Dendritic cell treated with granulocyte-macrophage colony-stimulating factor and Interleukin-4, amounts not matched to agents 40 ng/mL and 50 ng/mL, for 4 days (primary cell): ENCODE measurements around the gene OSBPL3.

Source experiments
- H3K27ac Mint-ChIP-seq: one replicate; pipeline ENCODE4 v1.8.0; 2022; ENCODE audit warnings: mild to moderate bottlenecking, mixed read lengths
- H3K27me3 Mint-ChIP-seq: one replicate; pipeline ENCODE4 v1.8.0; 2022; ENCODE audit warnings: mild to moderate bottlenecking, mixed read lengths
- H3K36me3 Mint-ChIP-seq: one replicate; pipeline ENCODE4 v1.8.0; 2022; ENCODE audit warnings: low read depth, mixed read lengths
- H3K4me1 Mint-ChIP-seq: one replicate; pipeline ENCODE4 v1.8.0; 2022; ENCODE audit warnings: low read depth, mixed read lengths
- H3K4me3 Mint-ChIP-seq: one replicate; pipeline ENCODE4 v1.8.0; 2022; ENCODE audit warnings: mild to moderate bottlenecking, moderate library complexity, mixed read lengths
- H3K9me3 Mint-ChIP-seq: one replicate; pipeline ENCODE4 v1.8.0; 2022; ENCODE audit warnings: mixed read lengths
- intact Hi-C: fragments of 100-400 bp; cut with micrococcal nuclease; formaldehyde crosslinking; loops from one replicate; pipeline ENCODE4 v1.15.0; 2022

OSBPL3 gene

GRCh38 chr7:24932389-24932788 lies 47.6 kb downstream of the OSBPL3 start:
- Mint-ChIP-seq H3K4me1 (peaks cover 37% of the 10 kb centered on the region), H3K27me3 (no peaks in the 10 kb centered on the region), H3K4me3 (no peak overlapping the region), H3K27ac (peak overlapping the region; percentile 28), H3K9me3 (peaks cover 9% of the 10 kb centered on the region), H3K36me3 (peaks cover 16% of the 10 kb centered on the region)
- intact Hi-C loops = loop anchor here (5.0 kb wide), 1 partner anchor 50 kb away; the partner anchor contains the start of gene OSBPL3

DNA sequence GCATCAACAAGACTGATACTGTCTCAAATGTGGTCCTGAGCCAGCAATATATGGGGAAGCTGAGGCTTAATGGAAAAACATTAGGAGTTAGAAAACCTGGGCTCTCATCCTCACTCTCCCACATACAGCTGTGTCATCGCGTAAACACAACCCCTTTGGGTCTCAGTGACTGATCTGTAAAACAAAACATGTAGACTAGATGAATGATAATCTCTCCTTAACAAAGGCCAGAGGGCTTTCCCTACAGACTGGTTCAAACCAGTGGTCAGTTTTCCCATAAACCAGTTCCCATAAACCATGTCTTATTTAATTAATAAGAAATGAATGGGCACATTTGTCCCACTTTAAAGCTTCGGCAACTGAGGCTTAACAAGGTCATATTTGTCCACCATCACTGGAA lies 48.1 kb downstream of the OSBPL3 start:
- Mint-ChIP-seq H3K4me3 (no peak overlapping the region), H3K4me1 (peaks cover 37% of the 10 kb centered on the region)

GRCh38 chr7:24930856-24931255 lies 49.1 kb downstream of the OSBPL3 start:
- Mint-ChIP-seq H3K36me3 (peaks cover 9% of the 10 kb centered on the region), H3K27ac (peak overlapping the region; percentile 47), H3K27me3 (no peaks in the 10 kb centered on the region), H3K4me3 (no peak overlapping the region), H3K9me3 (no peaks in the 10 kb centered on the region), H3K4me1 (peaks cover 34% of the 10 kb centered on the region)
- intact Hi-C loops = loop anchor here (5.0 kb wide), 1 partner anchor 51 kb away; the partner anchor contains the start of gene OSBPL3

More for the DNA sequence above, 48.1 kb downstream of the OSBPL3 start:
- H3K9me3 Mint-ChIP-seq = peaks cover 7% of the 10 kb centered on the region
- H3K36me3 Mint-ChIP-seq = peaks cover 14% of the 10 kb centered on the region
- no peak overlapping the region for H3K27ac Mint-ChIP-seq
- intact Hi-C loops = loop anchor here (5.0 kb wide), 1 partner anchor 50 kb away; the partner anchor contains the start of gene OSBPL3
- no peaks in the 10 kb centered on the region for H3K27me3 Mint-ChIP-seq

DNA sequence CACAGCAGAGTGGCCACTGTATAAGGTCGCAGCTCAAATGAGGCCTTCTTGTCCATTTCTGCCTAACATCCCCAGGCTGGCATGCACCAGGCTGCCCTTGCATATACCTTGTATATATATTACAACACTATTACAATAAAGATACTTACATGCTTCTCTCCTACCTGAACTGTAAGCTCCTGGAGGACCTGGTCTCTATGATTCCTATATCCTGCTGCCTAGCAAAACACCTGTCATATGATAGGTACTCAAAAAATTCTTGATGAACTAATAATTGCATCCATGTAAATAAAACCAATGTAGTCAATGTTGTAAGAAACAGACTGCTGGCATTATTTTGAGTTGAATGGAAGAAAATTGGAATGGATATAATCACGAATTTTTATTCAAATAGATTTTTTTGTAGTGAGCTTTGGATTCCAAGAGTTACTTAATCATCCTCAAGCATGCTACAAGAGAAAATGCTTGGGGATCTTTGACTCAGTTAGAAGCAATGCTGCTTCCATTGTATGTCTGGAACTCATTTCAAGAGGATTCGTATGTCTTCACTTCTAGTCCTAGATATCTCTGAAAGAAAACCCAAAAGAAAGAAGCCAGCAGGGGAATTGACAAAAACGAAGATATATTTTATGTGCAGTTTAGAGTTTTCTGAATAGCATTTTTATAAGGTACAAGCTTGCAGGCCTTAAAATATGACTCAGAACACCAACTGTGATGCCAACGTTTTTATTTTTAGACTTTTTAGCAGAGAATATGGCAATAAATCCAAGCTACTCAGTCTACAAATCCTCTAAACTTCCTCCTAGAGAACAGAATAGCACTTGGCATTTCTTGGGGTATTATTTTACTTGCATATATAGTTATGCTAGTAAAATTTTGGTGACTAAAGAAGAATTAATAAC lies 53.1 kb downstream of the OSBPL3 start:
- no peaks in the 10 kb centered on the region for H3K27me3 Mint-ChIP-seq
- peaks cover 15% of the 10 kb centered on the region for H3K36me3 Mint-ChIP-seq
- intact Hi-C loops = no loop called here
- H3K27ac Mint-ChIP-seq = no peak overlapping the region
- no peaks in the 10 kb centered on the region for H3K9me3 Mint-ChIP-seq
- peaks cover 44% of the 10 kb centered on the region for H3K4me1 Mint-ChIP-seq
- no peak overlapping the region for H3K4me3 Mint-ChIP-seq

GRCh38 chr7:24924375-24924774 lies 55.6 kb downstream of the OSBPL3 start:
- Mint-ChIP-seq H3K4me3 (no peak overlapping the region), H3K9me3 (no peaks in the 10 kb centered on the region), H3K27ac (no peak overlapping the region), H3K36me3 (peaks cover 6% of the 10 kb centered on the region), H3K27me3 (no peaks in the 10 kb centered on the region), H3K4me1 (peaks cover 45% of the 10 kb centered on the region)
- intact Hi-C loops = loop anchor here (5.0 kb wide), 1 partner anchor 38 kb away; no protein-coding TSS in a partner anchor

DNA sequence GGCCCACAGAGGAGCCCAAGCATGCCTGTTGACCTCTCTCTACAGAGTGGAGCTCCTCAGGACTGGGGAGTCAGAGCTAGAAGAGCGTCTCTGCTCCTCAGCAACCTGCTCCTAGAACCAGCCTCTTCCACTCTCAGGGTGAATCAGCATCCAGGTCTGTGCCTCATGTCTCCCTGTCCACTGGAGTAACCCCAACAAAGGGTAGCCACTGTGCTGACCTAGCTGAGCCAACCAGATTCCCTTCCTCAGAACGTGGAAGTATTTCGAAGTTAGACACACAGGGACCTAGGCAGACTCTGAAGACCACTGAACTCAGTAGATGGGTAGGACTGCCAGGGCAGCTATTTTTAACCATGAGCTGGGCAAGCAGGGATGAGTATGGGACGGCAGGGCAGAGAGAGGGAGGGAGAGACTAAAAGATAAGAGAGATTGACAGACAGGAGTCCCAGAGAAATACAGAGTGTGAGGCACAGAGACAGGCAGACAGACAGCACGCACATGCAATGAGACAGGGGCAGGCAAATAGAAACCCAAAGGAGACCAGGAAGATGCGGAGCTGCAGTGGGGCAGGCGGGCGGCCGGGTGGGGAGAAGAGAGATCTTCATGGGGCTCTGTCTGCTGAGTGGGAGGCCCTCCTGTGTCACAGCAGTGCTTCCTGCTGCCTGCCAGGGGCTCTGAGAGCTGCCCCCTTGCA lies 56.7 kb downstream of the OSBPL3 start:
- Mint-ChIP-seq H3K27ac (peak overlapping the region; percentile 75), H3K27me3 (no peaks in the 10 kb centered on the region), H3K4me3 (no peak overlapping the region), H3K36me3 (peaks cover 6% of the 10 kb centered on the region), H3K4me1 (peaks cover 45% of the 10 kb centered on the region), H3K9me3 (no peaks in the 10 kb centered on the region)
- intact Hi-C loops = loop anchor here (5.0 kb wide), 1 partner anchor 39 kb away; no protein-coding TSS in a partner anchor

- intact Hi-C loops = loop anchor here (5.0 kb wide), 1 partner anchor 40 kb away; no protein-coding TSS in a partner anchor
- H3K27me3 Mint-ChIP-seq = no peaks in the 10 kb centered on the region
- H3K9me3 Mint-ChIP-seq = no peaks in the 10 kb centered on the region
- H3K4me1 Mint-ChIP-seq = peaks cover 45% of the 10 kb centered on the region
- no peak overlapping the region for H3K4me3 Mint-ChIP-seq
- H3K27ac Mint-ChIP-seq = peak overlapping the region; percentile 75
- H3K36me3 Mint-ChIP-seq = peaks cover 6% of the 10 kb centered on the region
Measured at GRCh38 chr7:24922099-24922773, 57.7 kb downstream of the OSBPL3 start.

DNA sequence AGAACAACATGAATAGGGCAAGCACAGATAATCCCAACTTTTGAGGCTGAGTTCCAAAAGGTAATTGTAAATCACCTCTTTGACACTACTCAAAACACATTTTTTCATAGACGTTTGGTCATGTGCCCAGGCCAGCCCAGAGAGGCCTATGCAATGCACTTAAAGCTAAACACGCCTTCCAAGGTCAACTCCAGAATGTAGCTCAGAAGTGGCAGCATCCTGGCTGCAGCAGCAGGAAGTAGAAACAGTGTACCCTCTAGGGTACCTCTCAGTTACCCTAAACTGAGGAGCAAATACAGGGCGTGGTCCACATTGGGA lies 58.7 kb downstream of the OSBPL3 start:
- Mint-ChIP-seq H3K27ac (peak overlapping the region; percentile 60), H3K4me3 (no peak overlapping the region), H3K27me3 (no peaks in the 10 kb centered on the region), H3K36me3 (peaks cover 15% of the 10 kb centered on the region), H3K4me1 (peaks cover 39% of the 10 kb centered on the region), H3K9me3 (no peaks in the 10 kb centered on the region)
- intact Hi-C loops = loop anchor here (5.0 kb wide), 1 partner anchor 41 kb away; no protein-coding TSS in a partner anchor

DNA sequence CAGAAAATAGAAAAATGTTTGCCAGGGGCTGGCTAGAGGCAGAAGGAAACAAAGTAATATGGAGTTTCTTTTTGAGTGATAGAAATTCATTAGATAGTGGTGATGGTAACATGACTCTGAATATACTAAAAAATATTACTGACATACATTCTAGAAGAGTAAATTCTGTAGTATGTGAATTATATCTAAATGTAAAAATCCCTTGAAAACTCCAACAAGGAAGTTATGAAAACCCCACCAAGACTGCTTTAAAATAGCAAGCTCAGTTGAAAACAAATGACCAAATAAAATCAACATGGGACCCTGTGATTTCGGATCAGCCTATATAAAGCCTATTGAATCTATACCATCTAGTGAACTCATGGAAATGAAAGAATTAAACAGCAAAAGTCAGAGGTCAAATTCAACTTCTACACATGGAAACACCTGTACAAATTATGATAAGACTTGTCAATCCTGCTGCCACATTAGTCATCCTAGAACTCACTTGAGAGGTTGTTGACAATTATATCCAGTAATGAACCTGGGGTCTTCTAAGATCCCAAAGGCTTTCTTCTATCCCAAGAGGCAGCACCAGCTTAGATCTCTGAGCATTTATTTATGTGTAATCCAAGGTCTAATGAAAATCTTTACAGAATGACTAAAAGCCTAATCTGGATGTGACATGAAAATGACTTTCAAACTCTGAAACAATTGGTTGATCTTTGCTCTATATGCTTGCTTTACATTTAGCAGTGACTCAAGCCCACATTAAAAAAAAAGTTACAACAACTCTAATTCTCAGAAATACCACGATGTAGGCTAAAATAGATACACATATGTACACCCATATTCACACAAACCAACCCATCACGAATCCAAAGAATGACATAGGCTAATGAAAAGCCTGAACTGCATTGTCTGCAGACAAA lies 59.3 kb downstream of the OSBPL3 start:
- Mint-ChIP-seq H3K36me3 (peaks cover 17% of the 10 kb centered on the region), H3K9me3 (no peaks in the 10 kb centered on the region), H3K27me3 (no peaks in the 10 kb centered on the region), H3K4me1 (peaks cover 38% of the 10 kb centered on the region), H3K4me3 (no peak overlapping the region), H3K27ac (peak overlapping the region; percentile 60)
- intact Hi-C loops = loop anchor here (5.0 kb wide), 1 partner anchor 42 kb away; no protein-coding TSS in a partner anchor

- intact Hi-C loops = no loop called here
Measured at GRCh38 chr7:24917510-24918239, 62.3 kb downstream of the OSBPL3 start.

DNA sequence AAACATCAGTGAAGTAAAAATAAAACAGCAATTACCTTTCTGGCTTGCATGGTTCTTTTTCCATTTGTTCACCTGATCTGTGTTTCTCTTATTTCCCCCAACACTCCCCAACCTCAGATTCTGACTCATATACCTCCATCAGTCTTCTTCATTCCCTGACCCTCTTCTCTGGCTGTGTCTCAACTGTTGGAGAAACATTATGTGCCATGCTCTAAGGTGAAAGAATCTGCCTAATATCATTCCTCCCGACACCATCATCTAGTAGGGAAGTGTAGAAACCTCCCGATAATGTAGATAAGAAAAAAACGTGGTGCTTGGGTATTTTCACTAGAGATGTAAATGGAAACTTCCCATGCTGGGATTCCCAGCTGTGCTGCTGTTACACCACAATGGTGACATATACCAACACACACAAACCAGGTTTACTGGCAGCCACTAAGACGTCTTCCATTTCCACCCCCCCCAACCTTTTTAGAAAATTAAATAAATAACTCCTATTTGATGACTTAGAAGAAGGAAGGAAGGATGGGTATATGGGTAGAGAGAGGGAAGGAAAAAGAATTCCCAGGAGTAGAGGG lies 63.4 kb downstream of the OSBPL3 start:
- H3K4me3 Mint-ChIP-seq = no peak overlapping the region

More at GRCh38 chr7:24917510-24918239, 62.3 kb downstream of the OSBPL3 start:
- peaks cover 25% of the 10 kb centered on the region for H3K36me3 Mint-ChIP-seq
- H3K9me3 Mint-ChIP-seq = no peaks in the 10 kb centered on the region
- H3K4me1 Mint-ChIP-seq = peaks cover 35% of the 10 kb centered on the region
- H3K27ac Mint-ChIP-seq = no peak overlapping the region
- no peak overlapping the region for H3K4me3 Mint-ChIP-seq
- H3K27me3 Mint-ChIP-seq = no peaks in the 10 kb centered on the region

DNA sequence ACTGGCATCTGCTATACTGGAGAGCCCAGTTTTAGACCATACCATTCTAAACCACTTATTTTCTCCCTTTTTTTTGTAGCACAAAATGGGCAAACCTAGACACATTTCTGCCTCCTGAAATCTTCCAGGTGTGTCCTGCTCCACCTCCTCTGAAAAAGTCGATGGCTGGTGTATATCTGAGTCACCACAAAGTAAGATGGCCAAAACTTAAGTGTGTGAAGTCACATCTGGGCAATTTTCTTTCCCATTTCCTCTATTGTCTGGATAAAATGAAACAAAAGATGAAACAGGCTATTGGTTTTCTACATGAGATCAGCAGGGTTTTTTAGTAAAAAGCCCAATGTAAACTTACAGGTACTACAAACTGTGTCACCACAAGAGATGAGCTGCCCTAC lies 65.5 kb downstream of the OSBPL3 start:
- Mint-ChIP-seq H3K4me3 (no peak overlapping the region), H3K4me1 (peaks cover 39% of the 10 kb centered on the region), H3K9me3 (no peaks in the 10 kb centered on the region), H3K27me3 (no peaks in the 10 kb centered on the region), H3K27ac (no peak overlapping the region), H3K36me3 (peaks cover 25% of the 10 kb centered on the region)
- intact Hi-C loops = no loop called here

More for the DNA sequence above, 63.4 kb downstream of the OSBPL3 start:
- H3K27ac Mint-ChIP-seq = no peak overlapping the region
- no peaks in the 10 kb centered on the region for H3K9me3 Mint-ChIP-seq
- H3K27me3 Mint-ChIP-seq = no peaks in the 10 kb centered on the region
- intact Hi-C loops = no loop called here
- peaks cover 33% of the 10 kb centered on the region for H3K4me1 Mint-ChIP-seq
- H3K36me3 Mint-ChIP-seq = peaks cover 25% of the 10 kb centered on the region
